HPDE6-E6E7 (cell line): Measurements from ENCODE around the gene FBXL20.

Experiments used
- DNase-seq: peaks from one replicate; pipeline ENCODE4 v3.0.0; 2011; ENCODE audit warnings: missing footprints; ENCODE audit errors: extremely low spot score

FBXL20 gene

DNA sequence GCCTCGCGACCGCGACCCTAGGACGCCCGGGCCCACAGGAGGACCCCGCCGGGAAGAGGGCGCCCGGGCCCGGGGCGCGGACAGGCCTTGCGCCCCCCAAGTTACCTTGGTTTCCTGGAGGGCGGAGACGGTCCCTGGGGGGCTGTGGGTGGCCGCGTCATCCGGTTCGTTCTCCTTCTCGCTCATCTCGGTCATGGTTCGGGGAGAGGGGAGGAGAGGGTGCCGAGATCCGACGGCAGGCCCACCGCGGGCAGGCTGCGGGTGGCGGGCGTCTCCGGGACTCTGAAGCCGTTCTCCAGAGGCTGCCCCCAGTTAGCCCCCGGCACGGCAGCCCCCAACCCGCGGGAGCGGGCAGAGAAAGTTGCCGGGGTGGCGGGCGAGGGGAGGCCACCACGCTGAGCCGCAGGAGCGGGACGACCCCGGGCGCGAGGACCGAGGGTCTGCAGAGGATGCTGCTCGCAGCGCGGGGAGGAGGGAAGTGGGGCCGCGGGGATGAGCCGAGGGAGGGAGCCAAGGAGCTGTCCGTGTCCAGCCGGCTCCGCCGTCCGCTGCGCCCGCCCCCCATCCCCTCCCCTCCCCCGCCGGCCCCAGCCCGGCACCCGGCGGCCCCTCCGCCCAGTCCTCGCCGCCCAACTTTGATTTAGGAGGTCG, 176.0 kb downstream of the FBXL20 start, which contains the start of gene STAC2:
Gene STAC2 (minus strand): TSS at position 638 of the 651 bp plus-strand sequence. CDS start 443 bp downstream, at position 195.
- DNase-seq, result no peak

DNA sequence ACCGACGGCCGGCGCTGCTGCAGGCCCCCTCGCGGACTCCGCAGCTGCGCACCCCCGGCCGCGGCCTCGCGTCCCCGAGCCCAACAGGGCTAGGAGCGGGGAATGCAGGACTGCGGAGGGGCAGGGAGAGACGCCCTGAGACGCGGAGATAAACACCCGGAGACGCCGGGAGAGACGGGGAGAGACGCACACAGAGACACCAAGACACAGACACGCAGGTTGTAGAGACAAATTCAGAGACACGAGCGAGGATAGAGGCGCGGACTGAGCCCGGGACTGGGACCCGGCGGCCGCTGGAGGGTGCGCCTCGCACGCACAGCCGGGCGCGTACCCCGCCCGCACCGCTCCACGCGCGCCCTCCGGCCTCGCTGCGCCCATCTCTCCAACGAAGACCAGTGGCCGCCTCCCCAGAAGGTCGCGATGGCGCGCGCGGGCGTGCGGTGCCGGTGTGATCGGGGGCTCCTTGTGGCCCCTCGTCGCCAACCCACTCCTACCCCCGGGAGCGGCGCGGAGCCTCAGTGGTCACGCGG, 176.6 kb downstream of the FBXL20 start:
- no peak for DNase-seq

DNA sequence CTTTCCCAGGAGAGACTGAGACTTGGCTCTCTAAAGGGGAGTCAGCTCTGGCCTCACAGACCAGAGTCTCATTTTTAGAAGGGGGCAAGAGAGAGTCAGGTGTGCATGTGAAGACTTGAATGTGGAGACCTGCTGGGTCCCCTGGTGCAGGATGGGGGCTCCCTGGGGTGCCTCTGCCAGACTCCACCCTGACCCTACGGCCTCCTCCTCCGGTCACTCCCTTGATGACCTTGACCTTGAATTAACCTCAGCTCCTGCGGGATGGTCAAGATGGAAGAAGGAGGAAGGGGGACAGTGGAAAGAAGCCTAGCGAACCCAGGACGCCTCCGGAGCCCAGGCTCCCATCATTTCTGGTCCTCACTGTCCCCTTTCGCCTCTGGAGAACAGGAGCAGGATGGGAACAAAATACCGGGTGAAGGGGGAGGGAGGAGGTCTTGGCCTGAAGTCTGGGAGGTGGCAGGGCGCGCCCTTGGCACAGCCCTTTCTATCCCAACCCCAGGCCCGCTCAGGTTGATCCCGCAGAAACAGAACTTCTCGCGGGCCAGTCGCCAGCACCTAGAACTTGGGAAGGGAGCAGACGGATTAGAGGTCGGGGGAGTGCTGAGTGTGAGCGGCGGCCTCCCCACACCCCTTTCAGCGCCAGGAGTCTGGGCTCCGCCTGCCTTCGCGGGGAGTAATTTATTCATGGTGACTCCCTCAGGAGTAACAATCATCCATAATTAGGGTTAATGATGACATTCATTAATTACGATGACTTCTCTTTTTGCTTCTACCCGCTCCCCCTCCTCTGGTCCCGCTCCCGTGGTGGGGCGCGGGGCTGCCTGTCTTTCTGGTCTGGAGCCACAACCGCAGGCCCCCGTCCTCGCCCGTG, 177.3 kb downstream of the FBXL20 start:
- no peak for DNase-seq

DNA sequence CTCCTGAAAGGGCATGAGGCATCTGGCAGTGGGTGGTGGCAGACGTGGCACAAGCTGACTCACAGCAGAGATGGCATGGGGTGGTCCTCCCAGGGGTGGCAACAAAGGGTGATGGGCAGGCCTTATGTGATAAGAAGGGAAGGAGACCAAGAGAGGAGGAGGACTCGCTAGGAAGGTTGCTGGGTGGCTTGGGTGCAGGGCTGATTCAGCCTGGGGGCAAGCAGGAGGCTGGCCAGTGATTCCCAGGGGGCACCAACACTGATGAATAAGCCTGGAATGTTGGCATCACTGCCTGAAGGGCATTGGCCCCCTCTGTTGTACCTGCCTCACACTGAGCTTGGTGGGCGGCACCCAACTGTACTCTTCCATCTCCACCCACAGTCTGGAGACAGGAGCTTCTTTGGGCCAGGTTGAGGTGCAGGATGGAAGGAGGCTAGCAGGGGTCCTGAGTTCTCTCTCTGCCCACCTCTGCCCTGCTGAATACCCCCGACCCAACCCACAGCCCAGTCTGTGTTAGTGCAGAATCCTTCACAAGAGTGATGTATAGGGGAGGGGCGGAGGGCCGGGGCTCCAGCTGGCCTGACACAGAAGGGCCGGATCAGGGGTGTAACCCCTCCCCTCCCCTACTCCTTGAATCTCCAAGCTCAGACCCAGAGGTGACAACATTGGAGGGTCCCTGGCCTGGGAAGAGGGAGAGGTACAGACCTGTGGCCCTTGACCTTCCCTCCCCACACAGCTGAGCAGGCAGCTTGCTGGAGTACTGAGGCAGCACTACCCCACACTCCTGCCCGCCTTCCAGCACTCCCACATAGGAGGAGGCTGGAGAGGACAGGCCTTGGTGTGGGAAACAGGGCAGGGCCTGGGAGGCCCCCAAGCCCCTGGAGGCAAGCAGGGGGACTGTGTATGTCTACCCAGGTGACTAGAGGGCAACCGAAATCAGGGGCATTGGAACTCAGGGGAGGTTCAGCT, 178.3 kb downstream of the FBXL20 start:
- no peak for DNase-seq

DNA sequence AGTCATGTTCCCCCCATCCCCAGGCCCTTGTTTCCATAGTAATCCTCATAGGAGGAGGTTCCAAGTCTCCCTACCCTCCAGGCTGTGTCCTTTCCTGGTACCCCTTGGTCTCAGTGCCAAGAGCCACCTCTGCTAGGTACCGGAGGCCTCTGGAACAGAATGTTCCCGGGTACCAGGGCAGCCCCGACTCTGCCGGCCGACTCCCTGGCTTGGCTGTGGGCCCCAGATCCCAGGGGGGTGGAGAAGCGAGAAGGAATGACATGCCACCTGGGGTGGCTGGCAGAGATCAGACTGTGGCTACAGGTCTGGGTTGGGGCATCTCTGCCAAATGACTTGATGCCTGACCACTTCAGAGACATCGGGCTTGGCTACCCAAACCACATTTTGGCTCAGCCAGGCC, 179.3 kb downstream of the FBXL20 start:
- DNase-seq, result no peak

DNA sequence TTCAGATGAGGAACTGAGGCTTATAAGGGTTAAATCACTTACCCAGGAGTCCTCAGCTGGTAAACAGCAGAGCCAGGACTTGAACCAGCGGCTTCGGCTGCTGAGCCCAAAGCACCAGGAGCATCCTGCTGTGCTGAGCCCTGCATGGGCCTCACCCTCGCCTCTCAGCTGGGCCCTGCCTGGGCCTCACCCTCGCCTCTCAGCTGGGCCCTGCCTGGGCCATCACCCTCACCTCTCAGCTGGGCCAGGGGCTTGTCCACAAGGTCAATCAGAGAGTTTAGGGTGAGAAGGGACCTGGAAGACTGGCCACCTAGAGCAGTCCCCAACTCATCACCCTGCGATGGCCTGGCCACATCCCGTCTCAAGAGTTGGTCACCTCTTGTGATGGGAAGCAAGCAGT, 179.9 kb downstream of the FBXL20 start:
- no peak for DNase-seq

DNA sequence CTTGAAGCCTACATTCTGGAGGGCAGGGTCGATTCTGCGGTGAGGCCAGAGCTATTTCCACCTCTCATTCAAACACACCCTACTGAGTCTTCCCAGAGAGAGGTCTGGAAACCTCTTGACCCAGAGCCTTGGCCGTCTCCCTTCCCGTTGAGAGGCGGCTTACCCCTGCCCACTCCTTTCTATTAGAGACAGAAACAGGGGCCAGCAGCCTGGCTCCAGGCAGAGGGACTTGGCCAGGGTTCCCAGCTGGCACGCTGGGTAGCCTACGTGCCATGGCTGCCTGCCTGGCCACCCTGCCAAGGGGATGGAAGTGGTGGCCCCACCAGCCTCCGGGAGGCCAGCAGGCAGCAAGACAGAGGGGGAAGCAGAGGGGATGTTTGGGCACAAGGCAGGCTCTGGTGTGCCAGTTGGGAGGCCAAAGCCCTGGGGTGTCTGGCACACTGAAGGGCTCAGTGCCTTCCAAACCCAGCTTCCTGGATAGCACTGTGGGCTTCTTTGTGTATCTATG, 181.7 kb downstream of the FBXL20 start:
- DNase-seq, result no peak

DNA sequence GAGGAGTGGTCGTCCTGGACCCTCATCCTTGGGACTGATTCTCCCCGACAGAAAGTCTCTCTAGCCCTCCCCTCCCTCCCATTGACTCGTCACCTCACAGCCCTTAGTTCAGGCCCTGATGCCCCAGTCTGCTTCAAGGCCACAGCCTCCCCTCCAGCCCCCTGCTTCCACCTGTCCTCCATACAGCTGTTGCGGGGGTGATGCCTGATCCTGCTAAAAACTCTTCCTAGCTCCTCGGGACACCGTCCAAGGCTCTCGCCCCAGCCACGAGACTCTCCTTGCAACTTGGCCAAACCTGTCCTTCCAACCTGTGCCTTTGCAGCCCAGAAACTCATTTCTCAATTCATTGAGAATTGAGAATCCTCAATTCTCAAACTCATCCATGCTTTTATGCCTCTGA, 182.5 kb downstream of the FBXL20 start:
- no peak for DNase-seq

DNA sequence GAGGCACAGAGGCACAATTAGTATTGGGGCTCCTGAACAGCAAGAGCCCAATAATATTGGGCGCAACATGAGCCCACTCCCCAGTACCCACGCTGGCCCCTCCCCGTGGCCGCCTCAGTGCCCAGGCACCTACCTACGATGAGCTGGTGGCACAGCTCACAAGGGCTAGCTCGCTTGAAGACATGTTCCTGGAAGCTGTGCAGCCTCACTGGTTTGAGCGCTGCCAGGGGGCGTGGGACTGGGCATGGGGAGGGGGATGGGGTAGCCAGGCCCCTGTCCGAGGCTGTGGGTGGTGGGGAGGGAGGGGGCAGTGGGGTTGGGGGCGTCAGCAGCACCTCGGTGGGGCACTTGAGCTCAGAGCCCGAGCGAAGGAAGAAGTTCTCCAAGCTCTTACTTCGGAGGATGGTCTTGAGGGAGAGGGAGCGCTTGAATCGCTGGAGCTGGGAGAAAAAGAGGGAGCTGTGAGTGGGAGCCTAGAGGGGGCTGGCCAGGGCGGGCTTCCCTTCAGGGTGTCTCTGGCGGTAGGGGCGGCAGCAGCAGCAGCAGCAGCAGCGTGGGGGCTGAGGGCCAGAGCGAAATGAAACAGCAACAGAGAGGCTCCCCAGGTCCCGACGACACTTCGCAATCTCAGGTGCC, 183.6 kb downstream of the FBXL20 start:
- DNase-seq, result no peak

DNA sequence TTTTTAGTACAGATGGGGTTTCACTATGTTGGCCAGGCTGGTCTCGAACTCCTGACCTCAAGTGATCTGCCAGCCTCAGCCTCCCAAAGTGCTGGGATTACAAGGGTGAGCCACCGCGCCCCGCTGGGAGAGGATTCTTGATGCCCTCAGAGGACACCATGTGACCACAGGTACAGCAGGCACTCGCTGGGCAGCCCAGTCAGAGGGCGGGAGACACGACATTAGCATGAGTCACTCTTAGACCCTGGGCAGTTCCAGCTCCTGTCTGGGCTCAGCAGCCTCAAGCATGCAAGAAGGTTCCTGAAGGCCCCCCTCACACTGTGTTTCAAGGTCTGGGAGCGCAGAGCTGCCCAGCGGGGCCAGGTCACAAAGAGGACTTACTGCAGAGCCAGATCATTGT, 187.6 kb downstream of the FBXL20 start:
- DNase-seq, result no peak

DNA sequence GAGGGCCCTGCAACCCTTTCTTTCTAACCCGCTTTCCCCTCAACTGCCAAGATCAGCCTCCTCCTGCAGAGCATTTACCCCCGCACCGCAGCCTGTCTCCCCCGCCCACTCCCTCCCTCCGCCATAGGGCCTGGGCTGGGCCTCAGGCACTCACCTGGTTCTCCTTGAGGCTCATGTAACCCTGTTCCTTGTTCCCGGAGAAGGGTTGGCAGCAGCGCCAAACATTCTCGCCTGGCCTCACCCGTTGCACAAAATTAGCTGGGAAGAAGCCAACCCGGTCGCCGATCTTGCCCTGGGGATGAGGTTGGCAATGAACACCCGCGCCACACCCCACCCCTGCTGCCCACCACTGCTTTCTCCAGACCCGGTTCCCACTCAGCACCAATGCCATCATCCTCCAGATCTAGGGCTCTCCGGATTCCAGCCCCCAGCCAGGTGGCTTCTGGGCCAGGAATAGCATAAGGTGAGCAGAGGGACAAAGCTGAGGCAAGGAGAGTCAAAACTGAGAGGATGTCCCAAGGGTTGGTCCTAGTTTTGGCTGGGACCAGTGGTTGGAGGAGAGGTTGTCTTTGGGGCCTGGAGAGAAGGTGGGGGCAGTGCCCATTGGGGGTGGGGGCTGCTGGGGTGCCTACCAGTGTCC, 188.5 kb downstream of the FBXL20 start:
- no peak for DNase-seq

DNA sequence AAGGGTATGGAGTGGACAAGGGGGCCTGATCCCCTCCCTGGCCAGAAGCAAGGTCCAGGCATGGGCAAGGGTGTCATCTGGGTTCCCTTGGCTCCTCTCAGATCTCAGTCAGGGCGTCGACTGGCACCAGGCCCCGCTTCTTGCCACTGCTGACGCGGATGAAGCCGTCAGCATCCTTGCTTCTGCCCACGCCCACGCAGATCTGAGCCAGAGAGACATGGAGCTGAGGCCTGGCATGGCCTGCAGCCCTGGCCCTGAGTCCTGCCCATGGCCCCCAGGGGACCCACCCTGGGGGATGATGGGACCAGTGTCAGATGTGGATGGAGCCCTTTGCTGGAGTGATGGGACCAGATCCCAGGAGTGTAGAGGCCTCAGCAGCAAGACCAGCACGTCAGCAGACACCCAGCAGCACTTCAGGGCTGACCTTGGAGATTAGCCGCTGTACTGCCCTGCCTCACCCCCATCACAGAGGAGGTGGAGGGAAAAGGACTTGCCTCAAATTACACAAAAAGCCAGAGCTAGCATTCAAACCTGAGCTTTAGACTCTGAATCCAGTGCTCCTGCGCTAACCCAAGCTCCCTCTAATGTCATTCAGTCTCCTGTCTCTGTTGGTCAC, 189.1 kb downstream of the FBXL20 start:
- DNase-seq, result no peak

DNA sequence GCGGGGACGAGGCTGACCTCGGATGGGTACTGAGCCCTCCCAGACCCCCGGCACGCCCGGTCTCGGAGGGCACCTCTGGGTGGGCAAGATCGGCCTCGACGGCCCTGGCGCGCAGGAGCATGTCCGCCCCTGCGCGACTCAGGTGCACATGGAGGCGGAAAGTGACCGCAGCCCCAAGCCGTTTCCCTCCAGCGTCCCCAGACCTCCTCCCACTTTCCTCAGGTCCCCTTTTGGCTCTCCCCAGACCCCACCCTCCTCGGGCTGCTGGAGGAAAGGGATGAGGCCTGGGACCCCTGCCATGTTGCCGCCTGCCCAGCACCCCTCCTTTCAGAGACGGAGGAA, 191.4 kb downstream of the FBXL20 start:
- DNase-seq, result no peak

DNA sequence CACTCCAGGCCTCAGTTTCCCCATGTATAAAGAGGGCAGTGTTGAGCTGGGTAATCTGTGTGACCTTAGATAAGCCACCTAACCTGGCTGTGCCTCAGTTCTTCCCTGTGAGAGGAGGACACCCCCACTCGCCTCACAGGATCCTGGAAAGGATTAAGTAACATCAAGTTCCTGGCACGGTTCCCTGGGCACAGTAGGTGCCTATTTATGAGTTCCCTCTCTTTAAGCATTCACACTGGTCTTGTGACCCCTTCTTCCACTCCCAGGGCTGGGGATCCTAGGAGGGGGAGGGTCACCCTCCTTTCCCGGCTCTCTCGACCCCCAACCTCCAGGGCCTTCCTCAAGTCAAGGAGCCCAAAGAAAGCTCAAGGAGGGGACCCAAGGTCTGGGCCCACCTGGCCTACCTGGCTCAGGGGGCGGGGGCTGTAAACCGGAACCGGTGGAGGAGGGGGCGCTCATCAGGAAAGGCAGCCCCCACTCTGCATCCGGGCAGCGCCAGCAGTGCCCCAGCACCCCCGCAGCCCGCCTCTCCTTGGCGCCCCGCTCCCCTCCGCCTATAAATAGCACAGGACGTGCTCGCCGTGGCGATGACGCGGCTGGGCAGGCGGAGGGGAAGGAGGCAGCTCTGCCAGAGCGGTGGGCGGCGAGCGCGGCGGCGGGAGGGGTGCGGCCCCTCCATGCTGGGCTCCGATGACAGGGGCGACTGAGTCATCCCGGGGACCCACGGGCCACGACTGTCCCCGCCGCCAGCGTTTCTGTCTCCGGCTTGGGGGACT, 191.9 kb downstream of the FBXL20 start:
- no peak for DNase-seq

DNA sequence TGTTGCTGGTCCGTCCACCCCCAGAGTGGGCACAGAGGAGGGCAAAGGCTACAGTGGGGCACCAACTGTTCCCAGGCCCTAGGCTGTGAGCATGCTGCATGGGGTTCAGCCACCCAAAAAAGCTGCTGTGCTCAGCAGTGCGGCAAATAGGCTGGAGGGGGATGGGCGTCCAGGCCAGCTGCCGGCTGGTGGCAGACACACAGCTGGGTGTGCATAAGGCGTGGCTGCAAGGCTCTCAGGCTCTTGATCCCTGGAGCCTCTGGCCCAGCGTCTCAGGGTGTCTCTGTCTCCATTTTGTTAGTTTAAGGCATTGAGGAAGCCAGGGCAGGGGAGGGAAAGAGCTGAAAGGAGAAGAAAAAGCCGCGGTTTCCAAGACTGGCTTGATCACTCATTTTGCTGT, 192.5 kb downstream of the FBXL20 start:
- DNase-seq, result no peak

DNA sequence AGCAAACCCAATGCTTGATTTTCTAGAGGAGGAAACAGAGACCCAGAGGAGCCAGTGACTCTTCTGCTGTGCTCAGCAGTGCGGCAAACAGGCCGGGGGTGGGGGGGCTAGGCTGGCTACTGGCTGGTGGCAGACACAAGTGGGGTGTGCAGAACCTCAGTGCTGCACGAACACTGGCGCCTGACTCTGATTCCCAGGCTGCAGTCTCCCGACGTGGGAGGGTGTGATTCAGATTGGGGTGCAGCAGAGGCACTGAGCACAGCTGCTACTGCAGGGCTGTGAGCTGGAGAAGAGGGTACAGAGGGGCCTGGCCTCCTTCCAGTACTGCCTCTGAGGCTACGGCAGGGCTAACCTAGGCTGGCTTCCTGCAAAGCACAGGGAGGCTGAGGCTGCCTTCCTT, 193.3 kb downstream of the FBXL20 start:
- DNase-seq, result no peak

DNA sequence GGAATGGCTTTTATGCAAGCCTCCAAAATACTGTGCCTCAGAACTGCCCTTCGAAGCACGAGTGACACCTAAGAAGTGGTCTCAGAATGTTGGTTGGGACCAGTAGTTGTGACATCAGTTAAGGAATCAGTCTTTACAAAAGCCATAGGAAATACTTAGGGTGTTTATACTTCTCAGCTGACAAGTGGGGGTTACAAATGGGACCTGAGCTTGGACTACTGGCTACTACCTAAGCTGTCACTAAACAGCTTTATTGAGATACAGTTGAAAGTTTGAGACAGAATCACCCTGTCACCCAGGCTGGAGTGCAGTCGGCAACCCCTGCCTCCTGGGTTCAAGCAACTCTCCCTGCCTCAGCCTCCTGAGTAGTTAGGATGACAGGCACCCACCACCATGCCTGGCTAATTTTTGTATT, 196.3 kb downstream of the FBXL20 start:
- DNase-seq, result no peak

DNA sequence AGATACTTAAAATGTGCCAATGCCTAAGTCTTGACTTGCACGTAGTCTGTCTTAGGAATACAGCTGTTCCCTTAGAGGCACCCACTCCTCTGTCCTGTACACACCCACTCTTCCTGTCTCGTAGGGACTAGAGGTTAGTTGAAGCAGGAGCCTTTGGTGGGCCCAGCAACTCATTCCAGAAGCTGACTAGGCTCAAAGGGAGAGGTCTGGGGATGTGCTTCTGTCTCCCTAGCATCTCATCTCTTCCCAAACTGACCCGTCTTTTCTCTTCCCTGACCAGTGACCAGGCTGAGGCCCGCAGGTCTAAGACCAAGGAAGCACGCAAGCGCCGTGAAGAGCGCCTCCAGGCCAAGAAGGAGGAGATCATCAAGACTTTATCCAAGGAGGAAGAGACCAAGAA, 197.2 kb downstream of the FBXL20 start:
- no peak for DNase-seq
